H1 (cell line): ENCODE data around the gene S1PR2. TPM values are rescaled to one million over a fixed set of nuclear protein-coding genes. Genes with fewer than 3 reads are reported as not detected.

Experiments
- CTCF ChIA-PET: fragments of 300-600 bp; sonication (Branson Sonifier 250); formaldehyde crosslinking; loops from one replicate; lab custom pipeline; 2021; ENCODE audit not compliant: partially characterized antibody; lab: Charles Lee
- POLR2A ChIA-PET: fragments of 300-600 bp; sonication (Branson Sonifier 250); formaldehyde crosslinking; loops from one replicate; lab custom pipeline; 2021; ENCODE audit warnings: inconsistent platforms; ENCODE audit not compliant: partially characterized antibody; lab: Charles Lee
- DNase-seq, 2 experiments: peaks; one replicate each; pipeline versions ENCODE4 v3.0.0 to v3.0.0-alpha.2; 2010 to 2022; ENCODE audit warnings: low spot score in 2 of 2, low read depth in 1 of 2, mixed read lengths in 1 of 2
- FAIRE-seq: peaks from 2 replicates; lab custom pipeline; 2011; peaks lifted over from hg19 to GRCh38; lab: Jason Lieb, UNC
- H2AFZ ChIP-seq: 2 replicates; pipeline ENCODE4 v1.8.1; 2012; ENCODE audit warnings: low read length, inconsistent platforms
- H2AK5ac ChIP-seq: 2 replicates; pipeline ENCODE4 v1.6.1; 2013; ENCODE audit warnings: low read depth, low read length
- H2BK120ac ChIP-seq: replicated peaks from 2 replicates; pipeline ENCODE3; 2013; ENCODE audit warnings: low read depth, low read length, inconsistent platforms
- H2BK12ac ChIP-seq: 2 replicates; pipeline ENCODE4 v1.6.1; 2013; ENCODE audit warnings: low read depth, low read length
- H2BK15ac ChIP-seq: 2 replicates; pipeline ENCODE4 v1.6.1; 2013; ENCODE audit warnings: low read length
- H2BK20ac ChIP-seq: 2 replicates; pipeline ENCODE4 v1.6.1; 2013; ENCODE audit warnings: low read length
- H2BK5ac ChIP-seq: 2 replicates; pipeline ENCODE4 v1.6.1; 2013; ENCODE audit warnings: low read depth, low read length
- H3K14ac ChIP-seq: 2 replicates; pipeline ENCODE4 v1.6.1; 2013; ENCODE audit warnings: inconsistent platforms; ENCODE audit not compliant: insufficient read length
- H3K18ac ChIP-seq: 2 replicates; pipeline ENCODE4 v1.6.1; 2013; ENCODE audit warnings: low read length; ENCODE audit errors: extremely low read depth
- H3K23ac ChIP-seq: 2 replicates; pipeline ENCODE4 v1.6.1; 2013; ENCODE audit warnings: inconsistent platforms; ENCODE audit not compliant: insufficient read length
- H3K23me2 ChIP-seq: 2 replicates; pipeline ENCODE4 v1.6.1; 2013; ENCODE audit warnings: low read depth, low read length
- H3K27ac ChIP-seq: 2 replicates; pipeline ENCODE4 v1.6.1; 2011; ENCODE audit warnings: low read depth, low read length, inconsistent platforms
- H3K27me3 ChIP-seq, 4 experiments: replicated peaks in 1 of 4; 1 replicate in 1 of 4; 2 replicates in 3 of 4; pipeline versions ENCODE4 v1.6.1 to v1.8.1; 2011 to 2013; ENCODE audit warnings: low read length in 3 of 4, mild to moderate bottlenecking in 3 of 4, inconsistent platforms in 2 of 4, mixed read lengths in 2 of 4, moderate library complexity in 1 of 4; ENCODE audit not compliant: control insufficient read depth in 3 of 4, insufficient read depth in 3 of 4; ENCODE audit errors: extremely low read depth in 1 of 4
- H3K36me3 ChIP-seq, 4 experiments: 2 replicates each; pipeline versions ENCODE4 v1.6.1 to v1.8.1; 2011 to 2013; ENCODE audit warnings: mild to moderate bottlenecking in 4 of 4, low read length in 3 of 4, moderate library complexity in 2 of 4, control low read depth in 1 of 4, inconsistent platforms in 1 of 4; ENCODE audit not compliant: insufficient read depth in 4 of 4, control insufficient read depth in 2 of 4
- H3K4ac ChIP-seq: replicated peaks from 2 replicates; pipeline ENCODE3; 2013; ENCODE audit warnings: low read length, low read depth, mixed read lengths, inconsistent platforms; ENCODE audit not compliant: insufficient read length
- H3K4me1 ChIP-seq, 4 experiments: replicated peaks in 1 of 4; 1 replicate in 1 of 4; 2 replicates in 3 of 4; pipeline versions ENCODE4 v1.6.1 to v1.8.1; 2011 to 2013; ENCODE audit warnings: low read length in 3 of 4, inconsistent platforms in 2 of 4, mixed read lengths in 1 of 4; ENCODE audit not compliant: insufficient read depth in 4 of 4, control insufficient read depth in 3 of 4
- H3K4me2 ChIP-seq, 2 experiments: 2 replicates each; pipeline versions ENCODE4 v1.6.1 to v1.8.1; 2011 to 2013; ENCODE audit warnings: low read depth in 2 of 2, low read length in 2 of 2, control low read depth in 1 of 2, inconsistent platforms in 1 of 2, mild to moderate bottlenecking in 1 of 2; ENCODE audit not compliant: insufficient read depth in 1 of 2
- H3K4me3 ChIP-seq, 4 experiments: fragments of 200-600, 300-600 bp in 1 of 4; sonication (generic), shearing (Covaris generic), sonication (Bioruptor Twin) in 1 of 4; 2 replicates each; pipeline versions ENCODE4 v1.5.1 to v1.8.1; 2011 to 2016; ENCODE audit warnings: low read length in 4 of 4, low read depth in 3 of 4, control low read depth in 2 of 4, inconsistent platforms in 2 of 4, mild to moderate bottlenecking in 2 of 4, mixed read lengths in 1 of 4, moderate library complexity in 1 of 4; ENCODE audit not compliant: insufficient read depth in 2 of 4; ENCODE audit errors: extremely low read depth in 1 of 4
- H3K56ac ChIP-seq: replicated peaks from 2 replicates; pipeline ENCODE3; 2013; ENCODE audit warnings: low read depth, mild to moderate bottlenecking, mixed read lengths, low read length, inconsistent platforms; ENCODE audit not compliant: insufficient read length
- H3K79me1 ChIP-seq: 2 replicates; pipeline ENCODE4 v1.6.1; 2013; ENCODE audit warnings: low read depth, low read length, control low read depth
- H3K79me2 ChIP-seq, 2 experiments: 2 replicates each; pipeline versions ENCODE4 v1.6.1 to v1.8.1; 2012 to 2013; ENCODE audit warnings: low read length in 2 of 2, mild to moderate bottlenecking in 2 of 2, inconsistent platforms in 1 of 2; ENCODE audit not compliant: insufficient read depth in 2 of 2, control insufficient read depth in 1 of 2
- H3K9ac ChIP-seq, 4 experiments: replicated peaks in 1 of 4; 1 replicate in 1 of 4; 2 replicates in 3 of 4; pipeline versions ENCODE4 v1.6.1 to v1.8.1; 2011 to 2013; ENCODE audit warnings: low read depth in 3 of 4, low read length in 3 of 4, control low read depth in 2 of 4, mild to moderate bottlenecking in 2 of 4, moderate library complexity in 2 of 4, inconsistent platforms in 1 of 4; ENCODE audit errors: extremely low read depth in 1 of 4
- H3K9me3 ChIP-seq, 2 experiments: 2 replicates each; pipeline versions ENCODE4 v1.6.1 to v1.8.1; 2012 to 2013; ENCODE audit warnings: mild to moderate bottlenecking in 2 of 2, moderate library complexity in 2 of 2, control low read depth in 1 of 2, inconsistent platforms in 1 of 2, low read depth in 1 of 2, low read length in 1 of 2, mixed read lengths in 1 of 2; ENCODE audit not compliant: insufficient read depth in 2 of 2
- H4K20me1 ChIP-seq, 2 experiments: replicated peaks in 1 of 2; 2 replicates each; pipeline versions ENCODE3 to v1.8.1; 2011 to 2013; ENCODE audit warnings: inconsistent platforms in 2 of 2, low read length in 2 of 2, mild to moderate bottlenecking in 1 of 2; ENCODE audit not compliant: insufficient read depth in 2 of 2, control insufficient read depth in 1 of 2
- H4K5ac ChIP-seq: 2 replicates; pipeline ENCODE4 v1.6.1; 2013; ENCODE audit warnings: low read length, low read depth, mixed read lengths, inconsistent platforms; ENCODE audit not compliant: insufficient read length
- H4K8ac ChIP-seq: 2 replicates; pipeline ENCODE4 v1.8.0; 2013; ENCODE audit warnings: mild to moderate bottlenecking, moderate library complexity, low read length, inconsistent platforms; ENCODE audit not compliant: insufficient read depth; ENCODE audit errors: extremely low read depth
- H4K91ac ChIP-seq: replicated peaks from 2 replicates; pipeline ENCODE3; 2013; ENCODE audit warnings: low read length, mixed read lengths, inconsistent platforms; ENCODE audit not compliant: insufficient read length
- BCL11A ChIP-seq, 2 experiments: IDR thresholded peaks; one replicate each; pipeline ENCODE4 v1.6.1; 2011; ENCODE audit warnings: low read depth in 2 of 2, low read length in 2 of 2, mild to moderate bottlenecking in 2 of 2
- BRCA1 ChIP-seq: IDR thresholded peaks from 2 replicates; pipeline ENCODE4 v1.6.1; 2012; ENCODE audit warnings: low read depth, low read length, improper control_type of control experiment
- CHD2 ChIP-seq: IDR thresholded peaks from 2 replicates; pipeline ENCODE4 v1.6.1; 2012; ENCODE audit warnings: low read length, improper control_type of control experiment
- EP300 ChIP-seq, 2 experiments: IDR thresholded peaks; 1 replicate in 1 of 2; 2 replicates in 1 of 2; pipeline ENCODE4 v1.6.1; 2011 to 2012; ENCODE audit warnings: low read depth in 2 of 2, low read length in 2 of 2, mild to moderate bottlenecking in 2 of 2, borderline replicate concordance in 1 of 2, inconsistent platforms in 1 of 2, moderate library complexity in 1 of 2
- KDM5A ChIP-seq: fragments of 200-600 bp; IDR thresholded peaks from 2 replicates; pipeline ENCODE4 v1.7.1; 2012; ENCODE audit warnings: mild to moderate bottlenecking, low read length, inconsistent platforms, mixed read lengths
- RFX5 ChIP-seq: IDR thresholded peaks from 2 replicates; pipeline ENCODE4 v1.6.1; 2011; ENCODE audit warnings: low read depth, low read length, improper control_type of control experiment, borderline replicate concordance
- SP1 ChIP-seq: IDR thresholded peaks from 2 replicates; pipeline ENCODE4 v1.6.1; 2011; ENCODE audit warnings: low read depth, low read length
- TAF7 ChIP-seq: optimal IDR thresholded peaks from 2 replicates; pipeline ENCODE3; 2011; ENCODE audit warnings: low read depth, mild to moderate bottlenecking, inconsistent platforms, low read length, moderate library complexity, borderline replicate concordance
- TEAD4 ChIP-seq: IDR thresholded peaks from 2 replicates; pipeline ENCODE4 v1.6.1; 2012; ENCODE audit warnings: low read depth, low read length, inconsistent platforms, mixed read lengths
- WGBS, 2 experiments: shearing (Covaris generic) in 1 of 2; methylation state at CpG; one replicate each; pipeline versions ENCODE4 v1.1.6 to v1.1.7; 2013 to 2015; ENCODE audit warnings: low lambda C conversion rate in 2 of 2, mixed read lengths in 2 of 2, inconsistent platforms in 1 of 2, low coverage in 1 of 2, missing lambda C conversion rate in 1 of 2; ENCODE audit not compliant: insufficient replicate concordance in 2 of 2, insufficient coverage in 1 of 2, insufficient read length in 1 of 2; ENCODE audit errors: extremely low coverage in 1 of 2, missing lambda C conversion rate in 1 of 2; 5-methylcytosine and 5-hydroxymethylcytosine counted together
- polyA plus RNA-seq, 7 experiments: library from polyadenylated mRNA; depleted of rRNA in 3 of 7; stranded (reverse) in 5 of 7; unstranded in 2 of 7; fragments of >200 nt in 5 of 7; fragments of 200-250 nt in 2 of 7; gene quantifications; 1 replicate in 5 of 7; 2 replicates in 1 of 7; 4 replicates in 1 of 7; pipeline versions ENCODE4 v1.2.1 to v1.2.3, GENCODE V29; 2011 to 2013; ENCODE audit warnings: missing spikeins in 2 of 7, mixed read lengths in 2 of 7
- total RNA-seq: library from RNA; stranded (reverse); fragmentation: NEBNext Ultra II Directional; extraction: Animal tissue kit (Norgen Biotek cat#: 25700); gene quantifications from 2 replicates; pipeline ENCODE4 v1.2.1, GENCODE V29; 2021
- TF ChIP-seq, protein P1 (sequence below): IDR thresholded peaks from 2 replicates; pipeline ENCODE4 v1.6.1; 2012; ENCODE audit warnings: low read length, inconsistent platforms
- TF ChIP-seq, protein P2 (sequence below): IDR thresholded peaks from 2 replicates; pipeline ENCODE4 v1.6.1; 2011; ENCODE audit warnings: low read depth, mild to moderate bottlenecking, low read length; ENCODE audit not compliant: insufficient read depth

S1PR2 gene
- total and polyA plus RNA-seq, 2 of the 8 experiments (the other 6 are each of a cell fraction or from before 2014, with no cell fraction given), result 17.5 to 19.4 TPM

DNA sequence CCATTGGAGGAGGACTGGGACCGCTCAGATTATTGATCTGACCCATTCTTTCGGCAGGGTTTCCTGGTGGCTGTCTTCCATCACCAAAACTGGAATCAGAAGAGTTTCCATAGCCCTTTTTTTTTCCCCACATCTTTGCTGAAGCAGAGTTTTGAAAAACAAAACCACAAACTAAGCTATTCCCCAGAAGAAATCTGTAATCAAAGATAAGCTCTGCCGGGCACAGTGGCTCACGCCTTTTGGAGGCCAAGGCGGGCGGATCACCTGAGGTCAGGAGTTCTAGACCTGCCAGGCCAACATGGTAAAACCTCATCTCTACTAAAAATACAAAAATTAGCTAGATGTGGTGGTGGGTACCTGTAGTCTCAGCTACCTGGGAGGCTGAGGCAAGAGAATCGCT lies 35.6 kb upstream of the S1PR2 start:
- Histone ChIP-seq H4K20me1 (no peaks in the 10 kb centered on the region), H3K9ac (no peak overlapping the region), H3K23ac (no peak overlapping the region), H2BK20ac (no peak overlapping the region), H3K79me1 (no peaks in the 10 kb centered on the region), H3K4me3 (no peak overlapping the region), H3K23me2 (peaks cover 11% of the 10 kb centered on the region; the same call in 1 of the 2 replicates), H3K18ac (no peak overlapping the region), H3K14ac (no peak overlapping the region), H4K8ac (no peak overlapping the region), H2AFZ (no peak overlapping the region), H3K4ac (no peak overlapping the region), H3K27me3 (peaks cover 9 to 23% (median 20%) of the 10 kb centered on the region in 4 experiments), H3K56ac (no peak overlapping the region), H2BK15ac (no peak overlapping the region), H3K79me2 (no peaks in the 10 kb centered on the region), H4K91ac (no peak overlapping the region), H3K36me3 (no peaks in the 10 kb centered on the region), H3K27ac (no peak overlapping the region), H2BK12ac (no peak overlapping the region), H3K9me3 (no peaks in the 10 kb centered on the region), H2BK120ac (no peak overlapping the region), H4K5ac (no peak overlapping the region), H3K4me1 (peaks cover 0 to 8% (median 5%) of the 10 kb centered on the region in 4 experiments; a peak in 5 of 7 replicates), H2BK5ac (no peak overlapping the region), H3K4me2 (no peak overlapping the region), H2AK5ac (no peak overlapping the region)
- DNase-seq (no peak), FAIRE-seq (no peak)
- WGBS, 2 experiments, result 89% methylated on average over 7 of the region's 7 CpGs; no CpG with 5 or more reads in 1 of the 2 experiments
- POLR2A ChIA-PET, result interaction anchor here (0.9 kb wide), 1 partner anchor 66 kb away, joined by 4 read pairs; the partner anchor contains the start of gene RAVER1
- CTCF ChIA-PET, result interaction anchor here (0.7 to 9.4 kb wide), 5 partner anchors 8 to 124 kb away, joined by 3 to 122 read pairs (median 6); partner anchors contain the start of gene TYK2
- TF ChIP-seq, protein P1, sequence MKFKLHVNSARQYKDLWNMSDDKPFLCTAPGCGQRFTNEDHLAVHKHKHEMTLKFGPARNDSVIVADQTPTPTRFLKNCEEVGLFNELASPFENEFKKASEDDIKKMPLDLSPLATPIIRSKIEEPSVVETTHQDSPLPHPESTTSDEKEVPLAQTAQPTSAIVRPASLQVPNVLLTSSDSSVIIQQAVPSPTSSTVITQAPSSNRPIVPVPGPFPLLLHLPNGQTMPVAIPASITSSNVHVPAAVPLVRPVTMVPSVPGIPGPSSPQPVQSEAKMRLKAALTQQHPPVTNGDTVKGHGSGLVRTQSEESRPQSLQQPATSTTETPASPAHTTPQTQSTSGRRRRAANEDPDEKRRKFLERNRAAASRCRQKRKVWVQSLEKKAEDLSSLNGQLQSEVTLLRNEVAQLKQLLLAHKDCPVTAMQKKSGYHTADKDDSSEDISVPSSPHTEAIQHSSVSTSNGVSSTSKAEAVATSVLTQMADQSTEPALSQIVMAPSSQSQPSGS, result no peak
- TF ChIP-seq BRCA1 (no peak), EP300 (IDR thresholded peaks at IDR 0.05; ENCODE audit: borderline replicate concordance in 1 of 2, low read depth in 2 of 2, low read length in 2 of 2) (no peak), KDM5A (no peak), BCL11A (IDR thresholded peaks at IDR 0.05; ENCODE audit: low read depth in 2 of 2, low read length in 2 of 2) (no peak), CHD2 (no peak), RFX5 (no peak), TEAD4 (no peak), SP1 (no peak), TAF7 (no peak)
- TF ChIP-seq, protein P2, sequence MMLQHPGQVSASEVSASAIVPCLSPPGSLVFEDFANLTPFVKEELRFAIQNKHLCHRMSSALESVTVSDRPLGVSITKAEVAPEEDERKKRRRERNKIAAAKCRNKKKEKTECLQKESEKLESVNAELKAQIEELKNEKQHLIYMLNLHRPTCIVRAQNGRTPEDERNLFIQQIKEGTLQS, result no peak
